NCI-H526 (cell line): Measurements from ENCODE around the gene DLX4.

Experiments
- DNase-seq, 2 experiments: peaks; one replicate each; lab custom pipeline; 2025; lab: John Stamatoyannopoulos, UW

DLX4 gene

GRCh38 chr17:49946964-49947584 is 21.9 kb upstream of the DLX4 start:
- no peak for DNase-seq

GRCh38 chr17:49949634-49950033 is 19.4 kb upstream of the DLX4 start:
- no peak for DNase-seq

GRCh38 chr17:49951362-49952082 is 17.5 kb upstream of the DLX4 start:
- DNase-seq = no peak

GRCh38 chr17:49952209-49952911 is 16.6 kb upstream of the DLX4 start:
- DNase-seq = peak; percentile 80 to 92

GRCh38 chr17:49952912-49953497 is 16.0 kb upstream of the DLX4 start:
- DNase-seq = no peak

GRCh38 chr17:49955157-49955556 is 13.8 kb upstream of the DLX4 start:
- no peak for DNase-seq

GRCh38 chr17:49956780-49957179 is 12.2 kb upstream of the DLX4 start:
- DNase-seq = no peak

GRCh38 chr17:49957350-49957749 is 11.6 kb upstream of the DLX4 start:
- no peak for DNase-seq

GRCh38 chr17:49958723-49959122 is 10.3 kb upstream of the DLX4 start:
- no peak for DNase-seq

GRCh38 chr17:49959183-49959935 is 9.6 kb upstream of the DLX4 start:
- peak; percentile 85 to 90 for DNase-seq

GRCh38 chr17:49962599-49963308 is 6.2 kb upstream of the DLX4 start:
- DNase-seq = no peak

GRCh38 chr17:49963309-49963625 is 5.7 kb upstream of the DLX4 start:
- no peak for DNase-seq

GRCh38 chr17:49963626-49964302 is 5.2 kb upstream of the DLX4 start:
- DNase-seq = peak; percentile 30 to 79

- DNase-seq = peak in 1 of 2 experiments; percentile 58
Measured at GRCh38 chr17:49964303-49964768, 4.7 kb upstream of the DLX4 start.

- DNase-seq = no peak
Measured at GRCh38 chr17:49964769-49965523, 4.0 kb upstream of the DLX4 start.

- no peak for DNase-seq
Measured at GRCh38 chr17:49965524-49965909, 3.5 kb upstream of the DLX4 start.

GRCh38 chr17:49966767-49967166 is 2.2 kb upstream of the DLX4 start:
- no peak for DNase-seq

- DNase-seq = no peak
Measured at GRCh38 chr17:49967205-49967604, 1.8 kb upstream of the DLX4 start.

GRCh38 chr17:49967621-49968404 is 1.2 kb upstream of the DLX4 start:
- DNase-seq = peak in 1 of 2 experiments; percentile 3
